ENCODE results near the gene NCKAP1.

GRCh38 chr2:182916417-182916816, 121.8 kb downstream of the NCKAP1 start:
- TF ChIP-seq CTCF (IDR thresholded peaks at IDR 0.05) (no peak), EP300 (IDR thresholded peaks at IDR 0.05) (no peak), POLR2A (IDR thresholded peaks at IDR 0.05) (no peak), POLR2AphosphoS5 (IDR thresholded peaks at IDR 0.05) (no peak)

Data from gastroesophageal sphincter (tissue), 3 donors.